GM23248 (cell line): ENCODE data around the gene ADGRF5.

Source experiments
- EZH2 ChIP-seq: fragments of 200-600 bp; sonication (generic); IDR thresholded peaks from 2 replicates; pipeline ENCODE4 v1.6.1; 2018; ENCODE audit warnings: antibody characterized with exemption, mild to moderate bottlenecking; ENCODE audit not compliant: insufficient read depth, poor library complexity, severe bottlenecking
- EZH2phosphoT487 ChIP-seq: fragments of 200-600 bp; sonication (generic); IDR thresholded peaks from 2 replicates; pipeline ENCODE4 v1.6.1; 2018; ENCODE audit warnings: antibody characterized with exemption, moderate library complexity, mild to moderate bottlenecking, low read depth; ENCODE audit not compliant: insufficient read depth

GRCh38 chr6:46914279-46914810 is 7.4 kb downstream of the ADGRF5 start:
- TF ChIP-seq EZH2 (no peak), EZH2phosphoT487 (no peak)
